Measurements from ENCODE around the gene ISG20L2. TPM values are rescaled to one million over a fixed set of nuclear protein-coding genes. Genes with fewer than 3 reads are reported as not detected.

The ISG20L2 gene
- total RNA-seq = 15.7 TPM

DNA sequence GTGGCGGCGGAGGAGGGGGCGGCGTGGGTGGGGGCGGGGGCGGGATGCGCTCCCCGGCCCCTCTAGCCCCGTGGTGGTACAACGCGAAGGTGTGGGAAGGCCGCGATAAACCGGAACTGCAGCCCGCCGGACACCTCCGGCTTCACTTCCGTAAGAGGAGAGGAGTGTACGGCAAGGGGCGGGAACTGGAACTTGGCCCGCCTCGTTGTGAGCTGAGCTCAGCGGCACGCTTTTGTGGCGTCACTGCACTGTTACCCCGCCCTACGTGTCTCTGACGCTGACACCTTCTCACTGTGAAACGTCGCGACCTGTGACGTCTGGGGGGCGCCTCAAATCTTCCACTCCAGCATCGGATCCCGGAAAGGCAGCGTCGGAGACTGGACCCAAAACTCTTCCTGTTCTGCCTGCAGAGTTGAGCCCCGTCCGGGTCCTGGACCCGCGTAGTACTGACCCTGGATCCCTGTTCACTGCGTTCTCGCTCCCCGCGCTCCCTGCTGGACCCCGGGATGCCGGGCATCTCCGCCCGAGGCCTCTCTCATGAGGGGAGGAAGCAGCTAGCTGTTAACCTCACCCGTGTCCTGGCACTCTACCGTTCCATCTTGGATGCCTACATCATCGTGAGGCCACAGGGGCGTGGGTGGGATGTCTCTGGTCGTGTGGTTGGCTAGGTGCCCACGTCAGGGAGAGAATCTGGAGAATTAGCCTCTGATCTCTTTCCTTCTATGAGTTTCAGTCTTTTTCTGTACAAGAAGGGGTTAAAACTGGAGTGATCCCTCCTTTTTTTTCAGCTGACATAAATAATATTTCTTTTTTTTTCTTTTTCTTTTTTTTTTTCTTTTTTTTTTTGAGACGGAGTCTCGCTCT is at the start of gene ISG20L2:
ISG20L2 (minus strand) TSS at position 168 of the 864 bp plus-strand sequence. CDS start 1,114 bp downstream, outside the sequence.

DNA sequence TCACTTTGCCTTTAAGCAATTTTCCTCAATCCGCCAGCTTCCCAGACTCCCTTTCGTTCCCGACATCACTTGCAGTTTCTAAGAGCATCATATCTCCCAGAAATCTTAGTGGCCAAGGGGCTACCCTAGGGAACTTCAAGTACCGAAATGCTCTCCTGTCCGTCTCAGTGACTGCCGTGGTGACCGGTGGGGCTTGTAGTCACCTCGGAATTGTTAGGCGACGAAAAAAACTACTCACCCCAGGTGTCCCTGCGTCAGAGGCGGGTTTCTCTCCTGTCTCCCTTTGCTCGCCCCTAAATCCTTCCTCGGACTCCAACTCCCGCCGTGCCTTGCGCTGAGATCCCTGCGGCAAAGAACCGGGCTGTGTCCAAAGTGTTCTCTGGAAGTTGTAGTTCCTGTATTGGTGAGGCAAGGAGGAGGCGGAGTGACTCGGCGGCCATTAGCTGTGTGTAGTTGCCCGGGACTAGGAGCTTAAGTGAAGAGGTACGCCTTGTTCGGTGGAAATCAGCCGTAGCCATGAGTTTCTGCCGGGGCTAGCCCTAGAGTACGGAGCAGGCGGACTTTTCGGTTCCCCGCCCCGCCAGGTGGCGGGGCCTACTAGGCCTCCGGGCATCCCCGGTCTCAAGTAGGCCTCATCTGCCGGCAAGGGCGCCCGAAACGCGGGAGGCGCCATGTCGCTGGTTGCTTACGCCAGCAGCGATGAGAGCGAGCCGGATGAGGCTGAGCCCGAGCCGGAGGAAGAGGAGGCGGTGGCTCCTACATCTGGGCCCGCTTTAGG is 38.7 kb upstream of the ISG20L2 start, which contains the start of gene PRCC:
PRCC (plus strand) TSS at position 435 of the 778 bp plus-strand sequence; CDS start at position 672, 237 bp downstream.

GRCh38 chr1:156751451-156751756 is 22.8 kb upstream of the ISG20L2 start, which contains the start of gene HDGF:
HDGF (minus strand) TSS chr1:156751675; CDS start chr1:156751429, 246 bp downstream.

DNA sequence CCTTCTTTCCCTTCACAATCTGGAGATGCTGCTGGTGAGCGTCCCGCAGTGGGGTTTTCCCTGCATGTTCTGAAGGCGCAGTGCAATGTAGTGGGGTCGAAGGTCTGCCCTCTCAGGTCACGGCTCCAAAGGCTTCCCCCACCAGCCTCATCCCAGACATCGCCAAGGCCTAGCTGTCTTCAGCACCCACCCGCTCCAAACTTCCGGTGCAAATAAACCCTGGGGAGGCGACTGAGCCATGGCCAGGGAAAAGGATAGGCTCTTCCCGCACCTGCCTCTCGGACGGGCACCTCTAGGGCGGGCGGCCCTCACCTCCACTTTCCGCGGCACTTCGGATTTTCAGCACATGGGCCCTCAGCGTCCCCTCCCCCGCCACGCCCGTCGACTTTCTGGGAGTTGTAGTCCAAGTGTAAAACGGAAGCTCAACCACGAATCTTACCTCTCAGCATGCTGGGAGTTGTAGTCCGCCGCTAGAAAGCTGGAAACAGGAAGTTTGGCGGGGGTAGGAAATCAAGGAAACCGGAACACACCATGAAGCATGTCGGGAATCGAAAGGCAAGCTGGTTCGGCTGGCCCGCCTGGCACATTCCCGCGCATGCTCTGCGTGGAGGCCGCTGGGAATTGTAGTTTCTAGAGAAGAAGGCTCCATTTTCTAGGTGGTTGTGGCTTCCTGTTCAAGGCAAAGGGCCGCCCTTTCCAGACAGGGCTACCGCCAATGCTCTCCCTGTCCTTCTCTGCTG is 12.3 kb upstream of the ISG20L2 start, which contains the start of gene MRPL24:
MRPL24 (minus strand) TSS at position 348 of the 740 bp plus-strand sequence. CDS start 2,384 bp downstream, outside the sequence.

GRCh38 chr1:156727926-156728598 is 504 bp downstream of the ISG20L2 start, which contains the start of gene METTL25B:
METTL25B (plus strand) TSS chr1:156728469; CDS start chr1:156729105, 636 bp downstream.

GRCh38 chr1:156705321-156705917 is 23.1 kb downstream of the ISG20L2 start, which contains the start of gene CRABP2:
CRABP2 (minus strand) TSS chr1:156705583; CDS start chr1:156705446, 137 bp downstream.

GRCh38 chr1:156676820-156677615 is 51.5 kb downstream of the ISG20L2 start, which contains the start of gene NES:
NES (minus strand) TSS chr1:156677407; CDS start chr1:156677264, 143 bp downstream.

Other genes starting within 250 kb of the ISG20L2 start
- gene MEF2D, start 228.0 kb downstream of the ISG20L2 start, total RNA-seq = 7.6 TPM
- 3.5 TPM for gene IQGAP3, start 156.2 kb downstream of the ISG20L2 start, total RNA-seq
- gene TTC24, start 149.0 kb downstream of the ISG20L2 start, total RNA-seq = not detected
- gene NAXE, start 137.0 kb downstream of the ISG20L2 start, total RNA-seq = 54.0 TPM
- gene GPATCH4, start 127.3 kb downstream of the ISG20L2 start, total RNA-seq = 11.5 TPM
- 0.23 TPM for gene HAPLN2, start 109.4 kb downstream of the ISG20L2 start, total RNA-seq
- gene BCAN, start 86.6 kb downstream of the ISG20L2 start, total RNA-seq = 219 TPM
- gene NES, start 51.4 kb downstream of the ISG20L2 start, total RNA-seq = 48.7 TPM
- 8.8 TPM for gene CRABP2, start 23.2 kb downstream of the ISG20L2 start, total RNA-seq
- 7.2 TPM for gene METTL25B, start 297 bp downstream of the ISG20L2 start, total RNA-seq
- gene MRPL24, start 12.3 kb upstream of the ISG20L2 start, total RNA-seq = 21.5 TPM
- gene HDGF, start 22.9 kb upstream of the ISG20L2 start, total RNA-seq = 62.7 TPM
- gene PRCC, start 38.8 kb upstream of the ISG20L2 start, total RNA-seq = 28.1 TPM
- not detected for gene SH2D2A, start 88.1 kb upstream of the ISG20L2 start, total RNA-seq
- 0.46 TPM for gene INSRR, start 130.4 kb upstream of the ISG20L2 start, total RNA-seq
- gene NTRK1, start 132.1 kb upstream of the ISG20L2 start, total RNA-seq = 6.2 TPM
- 0.92 TPM for gene PEAR1, start 165.0 kb upstream of the ISG20L2 start, total RNA-seq
- 1.2 TPM for gene LRRC71, start 191.9 kb upstream of the ISG20L2 start, total RNA-seq

All from diencephalon (tissue), 1 donor.